ENCODE results near the gene PRSS38.

The PRSS38 gene

DNA sequence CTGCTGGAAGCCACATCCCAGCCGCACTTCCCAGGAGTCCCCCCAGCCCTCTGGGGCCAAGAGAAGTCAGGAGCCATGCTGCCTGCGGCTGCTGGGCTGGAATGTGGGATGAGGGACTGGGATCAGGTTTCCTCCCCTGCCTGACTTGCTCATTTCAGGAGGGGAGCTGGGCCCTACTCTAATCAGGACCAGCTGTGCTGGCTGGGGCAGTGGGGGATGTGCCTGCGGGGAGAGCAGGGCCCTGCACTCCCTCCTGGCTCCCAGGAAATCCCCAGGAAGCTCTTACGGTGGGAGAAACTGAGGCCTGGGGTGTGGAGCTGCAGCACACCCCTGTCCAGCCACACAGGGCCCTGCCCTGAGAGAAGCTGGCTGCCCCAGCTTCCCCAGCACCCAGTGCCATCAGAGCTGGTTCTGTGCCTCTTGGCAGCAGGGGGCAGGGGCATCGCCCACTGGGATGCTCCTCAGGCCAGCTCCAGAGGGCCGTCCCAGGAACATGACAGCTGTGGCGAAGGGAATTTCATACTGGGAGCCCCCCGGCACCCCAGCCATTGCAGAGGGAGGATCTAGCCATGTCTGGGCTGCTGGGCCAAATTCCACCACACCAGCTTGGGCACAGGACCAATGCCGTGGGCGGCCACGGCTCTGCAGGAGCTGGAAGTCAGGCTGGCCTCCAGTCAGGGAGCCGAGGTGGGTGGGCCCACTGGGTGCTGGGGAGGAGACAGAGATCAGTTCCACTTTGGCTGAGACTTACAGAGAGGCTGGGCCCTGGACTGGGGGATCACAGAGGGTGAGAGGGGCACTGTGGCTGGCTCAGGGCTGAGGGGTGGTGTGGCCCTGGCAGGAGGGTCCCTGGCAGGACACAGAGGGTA, 21.3 kb upstream of the PRSS38 start:
- H3K4me3 ChIP-seq (ENCODE audit: low read length in 2 of 2), result no peak overlapping the region
- H3K27me3 ChIP-seq (ENCODE audit: control insufficient read depth in 2 of 2, insufficient read depth in 2 of 2, low read length in 2 of 2), result no peaks in the 10 kb centered on the region
- H3K36me3 ChIP-seq (ENCODE audit: control insufficient read depth in 2 of 2, insufficient read depth in 2 of 2, low read length in 2 of 2), result no peaks in the 10 kb centered on the region
- no peak overlapping the region for H3K9ac ChIP-seq (ENCODE audit: low read depth in 1 of 2, low read length in 2 of 2)
- H3K27ac ChIP-seq (ENCODE audit: low read depth in 2 of 2, low read length in 2 of 2), result no peak overlapping the region
- H3K9me3 ChIP-seq (ENCODE audit: control insufficient read depth in 2 of 2, low read length in 2 of 2), result no peaks in the 10 kb centered on the region
- H3K4me1 ChIP-seq (ENCODE audit: control insufficient read depth in 2 of 2, insufficient read depth in 2 of 2, low read length in 2 of 2), result peaks cover 0 to 1% of the 10 kb centered on the region in 2 donors

DNA sequence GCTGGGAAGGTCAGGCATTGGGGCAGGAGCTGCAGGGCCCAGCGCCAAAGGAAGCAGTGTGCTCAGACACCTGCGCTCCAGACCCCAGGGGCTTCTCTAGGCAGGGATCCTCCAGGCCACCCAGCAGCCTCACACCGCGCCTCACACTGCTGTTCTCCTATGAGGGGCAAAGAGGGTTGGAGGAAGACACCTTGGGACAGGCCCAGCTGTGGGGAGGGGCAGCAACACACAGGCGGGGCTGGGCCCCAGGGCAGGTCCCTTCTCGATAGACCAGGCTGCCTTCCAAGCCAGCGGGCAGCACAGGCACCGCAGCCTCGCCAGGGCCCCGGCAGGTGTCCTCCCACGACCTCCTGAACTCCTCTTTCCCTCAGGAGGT, 20.7 kb upstream of the PRSS38 start:
- Histone ChIP-seq H3K4me1 (ENCODE audit: control insufficient read depth in 2 of 2, insufficient read depth in 2 of 2, low read length in 2 of 2) (no peaks in the 10 kb centered on the region), H3K9me3 (ENCODE audit: control insufficient read depth in 2 of 2, low read length in 2 of 2) (no peaks in the 10 kb centered on the region), H3K36me3 (ENCODE audit: control insufficient read depth in 2 of 2, insufficient read depth in 2 of 2, low read length in 2 of 2) (no peaks in the 10 kb centered on the region), H3K27ac (ENCODE audit: low read depth in 2 of 2, low read length in 2 of 2) (no peak overlapping the region), H3K4me3 (ENCODE audit: low read length in 2 of 2) (no peak overlapping the region), H3K27me3 (ENCODE audit: control insufficient read depth in 2 of 2, insufficient read depth in 2 of 2, low read length in 2 of 2) (no peaks in the 10 kb centered on the region), H3K9ac (ENCODE audit: low read depth in 1 of 2, low read length in 2 of 2) (no peak overlapping the region)

GRCh38 chr1:227795732-227796131, 19.7 kb upstream of the PRSS38 start:
- Histone ChIP-seq H3K27me3 (ENCODE audit: control insufficient read depth in 2 of 2, insufficient read depth in 2 of 2, low read length in 2 of 2) (no peaks in the 10 kb centered on the region), H3K9ac (ENCODE audit: low read depth in 1 of 2, low read length in 2 of 2) (no peak overlapping the region), H3K36me3 (ENCODE audit: control insufficient read depth in 2 of 2, insufficient read depth in 2 of 2, low read length in 2 of 2) (no peaks in the 10 kb centered on the region), H3K4me3 (ENCODE audit: low read length in 2 of 2) (no peak overlapping the region), H3K27ac (ENCODE audit: low read depth in 2 of 2, low read length in 2 of 2) (no peak overlapping the region), H3K9me3 (ENCODE audit: control insufficient read depth in 2 of 2, low read length in 2 of 2) (no peaks in the 10 kb centered on the region), H3K4me1 (ENCODE audit: control insufficient read depth in 2 of 2, insufficient read depth in 2 of 2, low read length in 2 of 2) (no peaks in the 10 kb centered on the region)

- Histone ChIP-seq H3K9me3 (ENCODE audit: control insufficient read depth in 2 of 2, low read length in 2 of 2) (no peaks in the 10 kb centered on the region), H3K9ac (ENCODE audit: low read depth in 1 of 2, low read length in 2 of 2) (no peak overlapping the region), H3K27ac (ENCODE audit: low read depth in 2 of 2, low read length in 2 of 2) (no peak overlapping the region)
Measured at GRCh38 chr1:227796359-227796915, 19.0 kb upstream of the PRSS38 start.

GRCh38 chr1:227797144-227797543, 18.3 kb upstream of the PRSS38 start:
- Histone ChIP-seq H3K9me3 (ENCODE audit: control insufficient read depth in 2 of 2, low read length in 2 of 2) (no peaks in the 10 kb centered on the region), H3K27ac (ENCODE audit: low read depth in 2 of 2, low read length in 2 of 2) (no peak overlapping the region), H3K4me3 (ENCODE audit: low read length in 2 of 2) (no peak overlapping the region), H3K4me1 (ENCODE audit: control insufficient read depth in 2 of 2, insufficient read depth in 2 of 2, low read length in 2 of 2) (no peaks in the 10 kb centered on the region), H3K36me3 (ENCODE audit: control insufficient read depth in 2 of 2, insufficient read depth in 2 of 2, low read length in 2 of 2) (no peaks in the 10 kb centered on the region), H3K9ac (ENCODE audit: low read depth in 1 of 2, low read length in 2 of 2) (no peak overlapping the region), H3K27me3 (ENCODE audit: control insufficient read depth in 2 of 2, insufficient read depth in 2 of 2, low read length in 2 of 2) (no peaks in the 10 kb centered on the region)

More at GRCh38 chr1:227796359-227796915, 19.0 kb upstream of the PRSS38 start:
- Histone ChIP-seq H3K4me1 (ENCODE audit: control insufficient read depth in 2 of 2, insufficient read depth in 2 of 2, low read length in 2 of 2) (no peaks in the 10 kb centered on the region), H3K36me3 (ENCODE audit: control insufficient read depth in 2 of 2, insufficient read depth in 2 of 2, low read length in 2 of 2) (no peaks in the 10 kb centered on the region), H3K4me3 (ENCODE audit: low read length in 2 of 2) (no peak overlapping the region), H3K27me3 (ENCODE audit: control insufficient read depth in 2 of 2, insufficient read depth in 2 of 2, low read length in 2 of 2) (no peaks in the 10 kb centered on the region)

DNA sequence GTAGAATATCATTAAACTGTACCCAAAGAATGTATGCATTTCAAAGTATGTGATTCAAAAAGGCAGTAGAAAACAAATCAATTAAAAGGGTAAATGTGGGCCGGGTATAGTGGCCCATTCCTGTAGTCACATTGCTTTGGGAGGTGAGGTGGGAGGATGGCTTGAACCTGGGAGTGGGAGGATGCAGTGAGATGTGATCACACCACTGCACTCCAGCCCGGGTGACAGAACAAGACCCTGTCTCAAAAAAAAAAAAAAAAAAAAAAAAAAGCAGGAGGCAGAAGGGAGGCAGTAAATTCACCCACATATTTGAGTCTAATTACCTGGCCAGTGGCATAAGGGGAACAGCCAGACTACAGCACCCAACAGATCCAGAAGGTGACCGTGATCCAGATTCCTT, 17.9 kb upstream of the PRSS38 start:
- Histone ChIP-seq H3K4me1 (ENCODE audit: control insufficient read depth in 2 of 2, insufficient read depth in 2 of 2, low read length in 2 of 2) (no peaks in the 10 kb centered on the region), H3K36me3 (ENCODE audit: control insufficient read depth in 2 of 2, insufficient read depth in 2 of 2, low read length in 2 of 2) (no peaks in the 10 kb centered on the region), H3K4me3 (ENCODE audit: low read length in 2 of 2) (no peak overlapping the region), H3K27ac (ENCODE audit: low read depth in 2 of 2, low read length in 2 of 2) (no peak overlapping the region), H3K27me3 (ENCODE audit: control insufficient read depth in 2 of 2, insufficient read depth in 2 of 2, low read length in 2 of 2) (no peaks in the 10 kb centered on the region), H3K9me3 (ENCODE audit: control insufficient read depth in 2 of 2, low read length in 2 of 2) (no peaks in the 10 kb centered on the region), H3K9ac (ENCODE audit: low read depth in 1 of 2, low read length in 2 of 2) (no peak overlapping the region)

- no peaks in the 10 kb centered on the region for H3K9me3 ChIP-seq (ENCODE audit: control insufficient read depth in 2 of 2, low read length in 2 of 2)
Measured at GRCh38 chr1:227798078-227798802, 17.2 kb upstream of the PRSS38 start.

GRCh38 chr1:227799756-227800155, 15.7 kb upstream of the PRSS38 start:
- Histone ChIP-seq H3K36me3 (ENCODE audit: control insufficient read depth in 2 of 2, insufficient read depth in 2 of 2, low read length in 2 of 2) (no peaks in the 10 kb centered on the region), H3K9ac (ENCODE audit: low read depth in 1 of 2, low read length in 2 of 2) (no peak overlapping the region), H3K4me3 (ENCODE audit: low read length in 2 of 2) (no peak overlapping the region), H3K27me3 (ENCODE audit: control insufficient read depth in 2 of 2, insufficient read depth in 2 of 2, low read length in 2 of 2) (no peaks in the 10 kb centered on the region), H3K27ac (ENCODE audit: low read depth in 2 of 2, low read length in 2 of 2) (no peak overlapping the region), H3K9me3 (ENCODE audit: control insufficient read depth in 2 of 2, low read length in 2 of 2) (no peaks in the 10 kb centered on the region), H3K4me1 (ENCODE audit: control insufficient read depth in 2 of 2, insufficient read depth in 2 of 2, low read length in 2 of 2) (no peaks in the 10 kb centered on the region)

More at GRCh38 chr1:227798078-227798802, 17.2 kb upstream of the PRSS38 start:
- Histone ChIP-seq H3K27me3 (ENCODE audit: control insufficient read depth in 2 of 2, insufficient read depth in 2 of 2, low read length in 2 of 2) (no peaks in the 10 kb centered on the region), H3K27ac (ENCODE audit: low read depth in 2 of 2, low read length in 2 of 2) (no peak overlapping the region), H3K4me1 (ENCODE audit: control insufficient read depth in 2 of 2, insufficient read depth in 2 of 2, low read length in 2 of 2) (no peaks in the 10 kb centered on the region), H3K4me3 (ENCODE audit: low read length in 2 of 2) (no peak overlapping the region), H3K9ac (ENCODE audit: low read depth in 1 of 2, low read length in 2 of 2) (no peak overlapping the region), H3K36me3 (ENCODE audit: control insufficient read depth in 2 of 2, insufficient read depth in 2 of 2, low read length in 2 of 2) (no peaks in the 10 kb centered on the region)

- Histone ChIP-seq H3K27me3 (ENCODE audit: control insufficient read depth in 2 of 2, insufficient read depth in 2 of 2, low read length in 2 of 2) (no peaks in the 10 kb centered on the region), H3K9me3 (ENCODE audit: control insufficient read depth in 2 of 2, low read length in 2 of 2) (no peaks in the 10 kb centered on the region)
Measured at GRCh38 chr1:227803933-227804332, 11.5 kb upstream of the PRSS38 start.

DNA sequence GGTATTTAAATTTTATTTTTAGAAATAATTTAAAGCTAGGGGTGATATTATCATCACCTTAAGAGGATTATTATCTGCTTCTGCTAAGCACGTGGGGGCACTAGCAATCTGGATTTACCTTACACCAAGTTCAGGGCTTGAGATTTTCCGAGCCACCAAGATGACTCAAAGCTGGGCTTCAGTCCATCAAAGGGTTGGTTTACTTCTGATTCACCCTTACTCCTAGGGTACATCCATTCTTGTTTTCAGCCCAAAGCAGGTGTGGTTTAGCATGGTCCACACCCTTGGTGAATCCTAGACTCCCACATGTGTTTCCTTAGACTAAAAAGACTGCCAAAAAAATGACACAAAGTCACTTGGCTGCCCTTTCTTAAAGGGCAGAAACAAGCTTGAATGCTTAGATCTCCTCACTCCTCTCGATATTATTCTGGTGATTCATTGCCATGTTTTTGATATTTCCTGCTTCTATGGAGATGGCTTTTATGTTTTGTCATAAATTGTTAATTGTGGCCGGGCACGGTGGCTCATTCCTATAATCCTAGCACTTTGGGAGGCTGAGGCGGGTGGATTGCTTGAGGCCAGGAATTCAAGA, 9.8 kb upstream of the PRSS38 start:
- no peaks in the 10 kb centered on the region for H3K27me3 ChIP-seq (ENCODE audit: control insufficient read depth in 2 of 2, insufficient read depth in 2 of 2, low read length in 2 of 2)
- no peaks in the 10 kb centered on the region for H3K9me3 ChIP-seq (ENCODE audit: control insufficient read depth in 2 of 2, low read length in 2 of 2)
- no peak overlapping the region for H3K4me3 ChIP-seq (ENCODE audit: low read length in 2 of 2)
- H3K36me3 ChIP-seq (ENCODE audit: control insufficient read depth in 2 of 2, insufficient read depth in 2 of 2, low read length in 2 of 2), result no peaks in the 10 kb centered on the region
- H3K4me1 ChIP-seq (ENCODE audit: control insufficient read depth in 2 of 2, insufficient read depth in 2 of 2, low read length in 2 of 2), result no peaks in the 10 kb centered on the region
- H3K27ac ChIP-seq (ENCODE audit: low read depth in 2 of 2, low read length in 2 of 2), result no peak overlapping the region
- H3K9ac ChIP-seq (ENCODE audit: low read depth in 1 of 2, low read length in 2 of 2), result no peak overlapping the region

More at GRCh38 chr1:227803933-227804332, 11.5 kb upstream of the PRSS38 start:
- no peak overlapping the region for H3K4me3 ChIP-seq (ENCODE audit: low read length in 2 of 2)
- H3K36me3 ChIP-seq (ENCODE audit: control insufficient read depth in 2 of 2, insufficient read depth in 2 of 2, low read length in 2 of 2), result no peaks in the 10 kb centered on the region
- H3K9ac ChIP-seq (ENCODE audit: low read depth in 1 of 2, low read length in 2 of 2), result no peak overlapping the region
- no peak overlapping the region for H3K27ac ChIP-seq (ENCODE audit: low read depth in 2 of 2, low read length in 2 of 2)
- no peaks in the 10 kb centered on the region for H3K4me1 ChIP-seq (ENCODE audit: control insufficient read depth in 2 of 2, insufficient read depth in 2 of 2, low read length in 2 of 2)

Data from mucosa of rectum (tissue), 2 donors.